Measurements from ENCODE around the gene MTARC2.

- TF ChIP-seq POLR2A (IDR thresholded peaks at IDR 0.05; ENCODE audit: low read depth, low read length) (no peak), CEBPB (IDR thresholded peaks at IDR 0.05; ENCODE audit: low read depth, low read length) (no peak), FOS (IDR thresholded peaks at IDR 0.05; ENCODE audit: low read depth, low read length) (no peak), CTCF (conservative IDR thresholded peaks at IDR 0.05; ENCODE audit: low read depth, low read length) (no peak), RFX5 (IDR thresholded peaks at IDR 0.05; ENCODE audit: low read depth, low read length) (no peak), MAFK (IDR thresholded peaks at IDR 0.05; ENCODE audit: low read depth, low read length) (no peak), NFE2L2 (IDR thresholded peaks at IDR 0.05; ENCODE audit: low read depth, low read length) (no peak), MAZ (IDR thresholded peaks at IDR 0.05; ENCODE audit: borderline replicate concordance, low read depth, low read length) (no peak), ELK1 (IDR thresholded peaks at IDR 0.05; ENCODE audit: borderline replicate concordance, low read depth, low read length) (no peak), RAD21 (IDR thresholded peaks at IDR 0.05; ENCODE audit: low read length) (no peak)
Measured at GRCh38 chr1:220741349-220741748, 6.8 kb upstream of the MTARC2 start.
